ENCODE results near the gene GARIN5B.
"Not testable (repeated sequence)": the region's sequence is repeated elsewhere in the genome, so short reads cannot be mapped to it uniquely, and the experiment has no call there.

Gene GARIN5B

GRCh38 chr19:55362990-55363716, at the start of gene GARIN5B:
Gene GARIN5B (minus strand): TSS chr19:55363260. CDS start chr19:55363066, 194 bp downstream.
- DNase-seq, result no peak

GRCh38 chr19:55410168-55410567, 47.1 kb upstream of the GARIN5B start:
- DNase-seq, result no peak

GRCh38 chr19:55409179-55409578, 46.1 kb upstream of the GARIN5B start:
- not testable (repeated sequence) for DNase-seq

- no peak for DNase-seq
Observed at GRCh38 chr19:55408533-55408872, 45.4 kb upstream of the GARIN5B start.

GRCh38 chr19:55407800-55408532, 44.9 kb upstream of the GARIN5B start:
- DNase-seq, result peak; percentile 97

GRCh38 chr19:55407550-55407799, 44.4 kb upstream of the GARIN5B start, which contains the start of gene UBE2S:
Gene UBE2S (minus strand): TSS chr19:55407788. CDS start chr19:55407589, 199 bp downstream.
- DNase-seq, result not testable (repeated sequence)

- DNase-seq, result no peak
Observed at GRCh38 chr19:55406826-55407549, 43.9 kb upstream of the GARIN5B start.

GRCh38 chr19:55406091-55406825, 43.2 kb upstream of the GARIN5B start:
- no peak for DNase-seq

- DNase-seq, result no peak
Observed at GRCh38 chr19:55405638-55406037, 42.6 kb upstream of the GARIN5B start.

GRCh38 chr19:55402509-55402908, 39.4 kb upstream of the GARIN5B start:
- no peak for DNase-seq

GRCh38 chr19:55401390-55401789, 38.3 kb upstream of the GARIN5B start:
- not testable (repeated sequence) for DNase-seq

- no peak for DNase-seq
Observed at GRCh38 chr19:55400281-55401087, 37.4 kb upstream of the GARIN5B start.

- DNase-seq, result no peak
Observed at GRCh38 chr19:55398200-55398925, 35.3 kb upstream of the GARIN5B start.

- no peak for DNase-seq
Observed at GRCh38 chr19:55392820-55393761, 30.0 kb upstream of the GARIN5B start.

GRCh38 chr19:55391702-55392615, 28.9 kb upstream of the GARIN5B start:
- no peak for DNase-seq

- DNase-seq, result no peak
Observed at GRCh38 chr19:55391191-55391670, 28.2 kb upstream of the GARIN5B start.

GRCh38 chr19:55390461-55390880, 27.4 kb upstream of the GARIN5B start:
- DNase-seq, result no peak

GRCh38 chr19:55389386-55390317, 26.6 kb upstream of the GARIN5B start:
- no peak for DNase-seq

Data from GF-D8 (cell line).